BLaER1 treated with 17β-estradiol and CSF1 and Interleukin-3, amounts not matched to agents 10 nM and 100 nM (cell line): ENCODE measurements around the gene UBE2C.

Experiments
- H3K27ac ChIP-seq, 11 experiments: shearing (Covaris generic); formaldehyde crosslinking; 2 replicates each; pipeline ENCODE4 v1.8.1; 2022
- H3K27me3 ChIP-seq, 11 experiments: shearing (Covaris generic); formaldehyde crosslinking; 2 replicates each; pipeline ENCODE4 v1.8.1; 2022
- H3K36me3 ChIP-seq, 11 experiments: shearing (Covaris generic); formaldehyde crosslinking; 2 replicates each; pipeline ENCODE4 v1.8.1; 2022
- H3K4me1 ChIP-seq, 10 experiments: shearing (Covaris generic); formaldehyde crosslinking; 2 replicates each; pipeline ENCODE4 v1.8.1; 2022
- H3K4me2 ChIP-seq, 11 experiments: shearing (Covaris generic); formaldehyde crosslinking; 2 replicates each; pipeline ENCODE4 v1.8.1; 2022
- H3K4me3 ChIP-seq, 10 experiments: shearing (Covaris generic); formaldehyde crosslinking; 2 replicates each; pipeline ENCODE4 v1.8.1; 2022
- H3K9ac ChIP-seq, 11 experiments: shearing (Covaris generic); formaldehyde crosslinking; 2 replicates each; pipeline ENCODE4 v1.8.1; 2022
- H3K9me3 ChIP-seq, 11 experiments: shearing (Covaris generic); formaldehyde crosslinking; replicated peaks in 1 of 11; 2 replicates each; pipeline ENCODE4 v1.8.1; 2022
- H4K20me1 ChIP-seq, 11 experiments: shearing (Covaris generic); formaldehyde crosslinking; 2 replicates each; pipeline ENCODE4 v1.8.1; 2022
- Cebpa-rat ChIP-seq, 11 experiments: shearing (Covaris generic); IDR thresholded peaks; 2 replicates each; pipeline ENCODE4 v1.8.1; 2022

Gene UBE2C

GRCh38 chr20:45775411-45775810 lies 37.0 kb upstream of the UBE2C start:
- H3K4me1 ChIP-seq = peaks cover 4 to 14% (median 9%) of the 10 kb centered on the region in 10 experiments; a peak in 19 of 20 replicates
- H3K4me2 ChIP-seq = no peak overlapping the region
- H3K27ac ChIP-seq = no peak overlapping the region
- H3K4me3 ChIP-seq = no peak overlapping the region
- TF ChIP-seq Cebpa-rat (IDR thresholded peaks at IDR 0.05) = no peak
- H3K27me3 ChIP-seq = no peaks in the 10 kb centered on the region
- H3K36me3 ChIP-seq = no peaks in the 10 kb centered on the region
- no peaks in the 10 kb centered on the region for H4K20me1 ChIP-seq
- no peaks in the 10 kb centered on the region for H3K9me3 ChIP-seq
- no peak overlapping the region for H3K9ac ChIP-seq

GRCh38 chr20:45776931-45777330 lies 35.5 kb upstream of the UBE2C start:
- Histone ChIP-seq H3K27ac (no peak overlapping the region), H3K4me1 (peaks cover 0 to 6% (median 0%) of the 10 kb centered on the region in 10 experiments; a peak in 2 of 20 replicates), H3K9ac (no peak overlapping the region), H3K4me3 (no peak overlapping the region), H3K9me3 (no peaks in the 10 kb centered on the region), H3K36me3 (no peaks in the 10 kb centered on the region), H3K4me2 (no peak overlapping the region), H3K27me3 (no peaks in the 10 kb centered on the region), H4K20me1 (no peaks in the 10 kb centered on the region)
- TF ChIP-seq Cebpa-rat (IDR thresholded peaks at IDR 0.05) = no peak

GRCh38 chr20:45779011-45779915 lies 33.2 kb upstream of the UBE2C start:
- Histone ChIP-seq H3K4me1 (peaks cover 6 to 23% (median 16%) of the 10 kb centered on the region in 10 experiments), H3K4me3 (no peak overlapping the region), H3K9ac (no peak overlapping the region), H3K36me3 (no peaks in the 10 kb centered on the region), H3K27me3 (no peaks in the 10 kb centered on the region), H3K27ac (no peak overlapping the region), H3K9me3 (no peaks in the 10 kb centered on the region), H4K20me1 (no peaks in the 10 kb centered on the region; a peak in 1 of 22 replicates), H3K4me2 (no peak overlapping the region)
- TF ChIP-seq Cebpa-rat (IDR thresholded peaks at IDR 0.05) = no peak

GRCh38 chr20:45780159-45780558 lies 32.3 kb upstream of the UBE2C start:
- H3K9ac ChIP-seq = no peak overlapping the region
- peaks cover 15 to 28% (median 22%) of the 10 kb centered on the region in 10 experiments for H3K4me1 ChIP-seq
- H3K36me3 ChIP-seq = no peaks in the 10 kb centered on the region
- no peak overlapping the region for H3K27ac ChIP-seq
- H3K4me3 ChIP-seq = no peak overlapping the region
- H3K27me3 ChIP-seq = no peaks in the 10 kb centered on the region
- no peak overlapping the region for H3K4me2 ChIP-seq
- TF ChIP-seq Cebpa-rat (IDR thresholded peaks at IDR 0.05) = no peak
- no peaks in the 10 kb centered on the region for H3K9me3 ChIP-seq
- no peaks in the 10 kb centered on the region; a peak in 1 of 22 replicates for H4K20me1 ChIP-seq

- H3K4me3 ChIP-seq = no peak overlapping the region
- H3K4me1 ChIP-seq = peaks cover 16 to 28% (median 22%) of the 10 kb centered on the region in 10 experiments
- no peak overlapping the region for H3K27ac ChIP-seq
- H3K4me2 ChIP-seq = peak overlapping the region in 1 of 11 experiments; percentile 3; a peak in 2 of 22 replicates
- H3K9me3 ChIP-seq = no peaks in the 10 kb centered on the region
- TF ChIP-seq Cebpa-rat (IDR thresholded peaks at IDR 0.05) = no peak
- no peaks in the 10 kb centered on the region for H3K27me3 ChIP-seq
- no peaks in the 10 kb centered on the region; a peak in 1 of 22 replicates for H4K20me1 ChIP-seq
- peak overlapping the region in 1 of 11 experiments; percentile 11; a peak in 1 of 22 replicates for H3K9ac ChIP-seq
- no peaks in the 10 kb centered on the region for H3K36me3 ChIP-seq
Observed at GRCh38 chr20:45781391-45781931, 31.0 kb upstream of the UBE2C start.

GRCh38 chr20:45782890-45783289 lies 29.6 kb upstream of the UBE2C start:
- H3K4me2 ChIP-seq = peak overlapping the region in 9 of 11 experiments; percentile 1 to 50 (median 28); a peak in 12 of 22 replicates
- no peak overlapping the region for H3K27ac ChIP-seq
- H3K4me1 ChIP-seq = peaks cover 22 to 28% (median 24%) of the 10 kb centered on the region in 10 experiments

GRCh38 chr20:45783656-45784294 lies 28.7 kb upstream of the UBE2C start:
- Histone ChIP-seq H3K4me1 (peaks cover 22 to 36% (median 24%) of the 10 kb centered on the region in 10 experiments), H3K9me3 (no peaks in the 10 kb centered on the region), H3K27me3 (no peaks in the 10 kb centered on the region), H3K36me3 (no peaks in the 10 kb centered on the region), H3K9ac (no peak overlapping the region), H3K27ac (no peak overlapping the region), H3K4me3 (no peak overlapping the region), H4K20me1 (no peaks in the 10 kb centered on the region; a peak in 1 of 22 replicates), H3K4me2 (peak overlapping the region in 10 of 11 experiments; percentile 1 to 63 (median 22); a peak in 14 of 22 replicates)
- no peak for TF ChIP-seq Cebpa-rat (IDR thresholded peaks at IDR 0.05)

More at GRCh38 chr20:45782890-45783289, 29.6 kb upstream of the UBE2C start:
- Histone ChIP-seq H3K36me3 (no peaks in the 10 kb centered on the region), H3K9me3 (no peaks in the 10 kb centered on the region), H3K4me3 (no peak overlapping the region), H3K9ac (no peak overlapping the region), H3K27me3 (no peaks in the 10 kb centered on the region), H4K20me1 (no peaks in the 10 kb centered on the region; a peak in 1 of 22 replicates)
- no peak for TF ChIP-seq Cebpa-rat (IDR thresholded peaks at IDR 0.05)

- H3K27ac ChIP-seq = 0 out of 22 replicates have a peak overlapping the region, but pooled peaks of 1 of the 11 experiments have one; percentile 8
- no peak overlapping the region for H3K4me3 ChIP-seq
- H3K36me3 ChIP-seq = peaks cover 0 to 2% (median 0%) of the 10 kb centered on the region in 11 experiments; a peak in 3 of 22 replicates
- no peak overlapping the region; a peak in 1 of 22 replicates for H3K9ac ChIP-seq
- H3K4me2 ChIP-seq = peak overlapping the region in 2 of 11 experiments; percentile 61 to 80; a peak in 3 of 22 replicates
- H4K20me1 ChIP-seq = no peaks in the 10 kb centered on the region; a peak in 1 of 22 replicates
- no peaks in the 10 kb centered on the region for H3K9me3 ChIP-seq
- H3K27me3 ChIP-seq = no peaks in the 10 kb centered on the region
- H3K4me1 ChIP-seq = peaks cover 23 to 52% (median 26%) of the 10 kb centered on the region in 10 experiments
- TF ChIP-seq Cebpa-rat (IDR thresholded peaks at IDR 0.05) = no peak
Observed at GRCh38 chr20:45788351-45788750, 24.1 kb upstream of the UBE2C start.
